ENCODE results near the gene SLC39A7. TPM values are rescaled to one million over a fixed set of nuclear protein-coding genes. Genes with fewer than 3 reads are reported as not detected.

The SLC39A7 gene
- total and polyA plus RNA-seq, 2 of the 13 experiments (the other 11 are each of a cell fraction or from before 2014, with no cell fraction given), result 142 to 229 TPM

- TF ChIP-seq MTA3 (CRISPR knock-in tag; IDR thresholded peaks at IDR 0.05) (no peak), SKI (IDR thresholded peaks at IDR 0.05; ENCODE audit: partially characterized antibody) (peak; percentile 53), JUND (CRISPR knock-in tag; IDR thresholded peaks at IDR 0.05) (peak; percentile 83), SUZ12 (IDR thresholded peaks at IDR 0.05; ENCODE audit: low read depth, low read length) (no peak), ZNF207 (IDR thresholded peaks at IDR 0.05; ENCODE audit: borderline replicate concordance) (no peak), ZFAT (CRISPR knock-in tag; conservative IDR thresholded peaks at IDR 0.05) (no peak; the same call in 1 of the 2 replicates), ZFYVE20 (CRISPR knock-in tag; IDR thresholded peaks at IDR 0.05; ENCODE audit: borderline replicate concordance, low read depth) (peak; percentile 56; the same call in 1 of the 2 replicates), NR1H2 (CRISPR knock-in tag; IDR thresholded peaks at IDR 0.05; ENCODE audit: borderline replicate concordance, low read depth) (no peak), ZFP41 (CRISPR knock-in tag; IDR thresholded peaks at IDR 0.05; ENCODE audit: borderline replicate concordance) (peak; percentile 75; the same call in 1 of the 2 replicates), GTF2F1 (IDR thresholded peaks at IDR 0.05; ENCODE audit: low read length) (no peak), RFX3 (CRISPR knock-in tag; IDR thresholded peaks at IDR 0.05) (peak; percentile 43; the same call in 1 of the 2 replicates), NFKBIZ (CRISPR knock-in tag; IDR thresholded peaks at IDR 0.05) (peak; percentile 84), XRCC5 (optimal IDR thresholded peaks at IDR 0.05; ENCODE audit: low read length) (no peak), JARID2 (CRISPR knock-in tag; IDR thresholded peaks at IDR 0.05; ENCODE audit: insufficient replicate concordance) (no peak), ZSCAN29 (CRISPR knock-in tag; conservative IDR thresholded peaks at IDR 0.05) (0 out of 2 replicates have a peak, but pooled peaks have one; percentile 23), ZNF777 (CRISPR knock-in tag; IDR thresholded peaks at IDR 0.05) (peak; percentile 57; the same call in 1 of the 2 replicates), SIX1 (CRISPR knock-in tag; IDR thresholded peaks at IDR 0.05; ENCODE audit: borderline replicate concordance) (0 out of 2 replicates have a peak, but pooled peaks have one; percentile 17), ZNF282 (IDR thresholded peaks at IDR 0.05; ENCODE audit: partially characterized antibody) (no peak), ATF7 (IDR thresholded peaks at IDR 0.05) (no peak), ATF7 (CRISPR knock-in tag; IDR thresholded peaks at IDR 0.05) (peak; percentile 49; the same call in 1 of the 2 replicates)
- TF ChIP-seq, protein P1, sequence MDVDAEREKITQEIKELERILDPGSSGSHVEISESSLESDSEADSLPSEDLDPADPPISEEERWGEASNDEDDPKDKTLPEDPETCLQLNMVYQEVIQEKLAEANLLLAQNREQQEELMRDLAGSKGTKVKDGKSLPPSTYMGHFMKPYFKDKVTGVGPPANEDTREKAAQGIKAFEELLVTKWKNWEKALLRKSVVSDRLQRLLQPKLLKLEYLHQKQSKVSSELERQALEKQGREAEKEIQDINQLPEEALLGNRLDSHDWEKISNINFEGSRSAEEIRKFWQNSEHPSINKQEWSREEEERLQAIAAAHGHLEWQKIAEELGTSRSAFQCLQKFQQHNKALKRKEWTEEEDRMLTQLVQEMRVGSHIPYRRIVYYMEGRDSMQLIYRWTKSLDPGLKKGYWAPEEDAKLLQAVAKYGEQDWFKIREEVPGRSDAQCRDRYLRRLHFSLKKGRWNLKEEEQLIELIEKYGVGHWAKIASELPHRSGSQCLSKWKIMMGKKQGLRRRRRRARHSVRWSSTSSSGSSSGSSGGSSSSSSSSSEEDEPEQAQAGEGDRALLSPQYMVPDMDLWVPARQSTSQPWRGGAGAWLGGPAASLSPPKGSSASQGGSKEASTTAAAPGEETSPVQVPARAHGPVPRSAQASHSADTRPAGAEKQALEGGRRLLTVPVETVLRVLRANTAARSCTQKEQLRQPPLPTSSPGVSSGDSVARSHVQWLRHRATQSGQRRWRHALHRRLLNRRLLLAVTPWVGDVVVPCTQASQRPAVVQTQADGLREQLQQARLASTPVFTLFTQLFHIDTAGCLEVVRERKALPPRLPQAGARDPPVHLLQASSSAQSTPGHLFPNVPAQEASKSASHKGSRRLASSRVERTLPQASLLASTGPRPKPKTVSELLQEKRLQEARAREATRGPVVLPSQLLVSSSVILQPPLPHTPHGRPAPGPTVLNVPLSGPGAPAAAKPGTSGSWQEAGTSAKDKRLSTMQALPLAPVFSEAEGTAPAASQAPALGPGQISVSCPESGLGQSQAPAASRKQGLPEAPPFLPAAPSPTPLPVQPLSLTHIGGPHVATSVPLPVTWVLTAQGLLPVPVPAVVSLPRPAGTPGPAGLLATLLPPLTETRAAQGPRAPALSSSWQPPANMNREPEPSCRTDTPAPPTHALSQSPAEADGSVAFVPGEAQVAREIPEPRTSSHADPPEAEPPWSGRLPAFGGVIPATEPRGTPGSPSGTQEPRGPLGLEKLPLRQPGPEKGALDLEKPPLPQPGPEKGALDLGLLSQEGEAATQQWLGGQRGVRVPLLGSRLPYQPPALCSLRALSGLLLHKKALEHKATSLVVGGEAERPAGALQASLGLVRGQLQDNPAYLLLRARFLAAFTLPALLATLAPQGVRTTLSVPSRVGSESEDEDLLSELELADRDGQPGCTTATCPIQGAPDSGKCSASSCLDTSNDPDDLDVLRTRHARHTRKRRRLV (CRISPR knock-in tag; IDR thresholded peaks at IDR 0.05), result peak; percentile 58; the same call in 1 of the 2 replicates
- TF ChIP-seq, protein P2, sequence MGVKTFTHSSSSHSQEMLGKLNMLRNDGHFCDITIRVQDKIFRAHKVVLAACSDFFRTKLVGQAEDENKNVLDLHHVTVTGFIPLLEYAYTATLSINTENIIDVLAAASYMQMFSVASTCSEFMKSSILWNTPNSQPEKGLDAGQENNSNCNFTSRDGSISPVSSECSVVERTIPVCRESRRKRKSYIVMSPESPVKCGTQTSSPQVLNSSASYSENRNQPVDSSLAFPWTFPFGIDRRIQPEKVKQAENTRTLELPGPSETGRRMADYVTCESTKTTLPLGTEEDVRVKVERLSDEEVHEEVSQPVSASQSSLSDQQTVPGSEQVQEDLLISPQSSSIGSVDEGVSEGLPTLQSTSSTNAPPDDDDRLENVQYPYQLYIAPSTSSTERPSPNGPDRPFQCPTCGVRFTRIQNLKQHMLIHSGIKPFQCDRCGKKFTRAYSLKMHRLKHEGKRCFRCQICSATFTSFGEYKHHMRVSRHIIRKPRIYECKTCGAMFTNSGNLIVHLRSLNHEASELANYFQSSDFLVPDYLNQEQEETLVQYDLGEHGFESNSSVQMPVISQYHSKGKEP (CRISPR knock-in tag; IDR thresholded peaks at IDR 0.05), result no peak
Observed at GRCh38 chr6:33208091-33208967, 7.7 kb downstream of the SLC39A7 start, which contains the start of gene RING1 (continued).
